Hepatocyte (in vitro differentiated cells): ENCODE measurements around the gene ABLIM1. TPM values are rescaled to one million over a fixed set of nuclear protein-coding genes. Genes with fewer than 3 reads are reported as not detected.

Experiments used
- DNase-seq: peaks from one replicate; pipeline ENCODE4 v3.0.0-alpha.2; 2016; ENCODE audit warnings: low spot score
- H2AFZ ChIP-seq: fragments of 200-600 bp; sonication (generic); 2 replicates; pipeline ENCODE4 v1.6.0; 2016; ENCODE audit warnings: antibody characterized with exemption, mild to moderate bottlenecking
- H3K27ac ChIP-seq: fragments of 200-600 bp; sonication (generic); 2 replicates; pipeline ENCODE4 v1.5.1; 2016; ENCODE audit warnings: mild to moderate bottlenecking
- H3K27me3 ChIP-seq: fragments of 200-600 bp; sonication (generic); 2 replicates; pipeline ENCODE4 v1.6.1; 2016
- H3K36me3 ChIP-seq: fragments of 200-600 bp; sonication (generic); replicated peaks from 2 replicates; pipeline ENCODE4 v1.5.1; 2016; ENCODE audit warnings: low read depth; ENCODE audit not compliant: insufficient read depth
- H3K4me1 ChIP-seq: fragments of 200-600 bp; sonication (generic); 2 replicates; pipeline ENCODE4 v1.5.1; 2016; ENCODE audit warnings: mild to moderate bottlenecking, moderate library complexity; ENCODE audit not compliant: insufficient read depth
- H3K4me2 ChIP-seq: fragments of 200-600 bp; sonication (generic); 2 replicates; pipeline ENCODE4 v1.6.0; 2016
- H3K4me3 ChIP-seq: fragments of 200-600 bp; sonication (generic); 2 replicates; pipeline ENCODE4 v1.5.1; 2016; ENCODE audit warnings: mild to moderate bottlenecking
- H3K79me2 ChIP-seq: fragments of 200-600 bp; sonication (generic); 2 replicates; pipeline ENCODE4 v1.6.0; 2017; ENCODE audit warnings: mild to moderate bottlenecking
- H3K9me2 ChIP-seq: fragments of 200-600 bp; sonication (generic); replicated peaks from 2 replicates; pipeline ENCODE4 v1.6.0; 2017; ENCODE audit warnings: mild to moderate bottlenecking; ENCODE audit not compliant: insufficient read depth
- H3K9me3 ChIP-seq: fragments of 200-600 bp; sonication (generic); 2 replicates; pipeline ENCODE4 v1.5.1; 2016; ENCODE audit warnings: low read depth, mild to moderate bottlenecking
- H4K20me1 ChIP-seq: fragments of 200-600 bp; sonication (generic); 2 replicates; pipeline ENCODE4 v1.6.0; 2016; ENCODE audit warnings: mild to moderate bottlenecking; ENCODE audit not compliant: insufficient read depth, poor library complexity, severe bottlenecking
- CTCF ChIP-seq: fragments of 200-600 bp; sonication (generic); IDR thresholded peaks from 2 replicates; pipeline ENCODE4 v1.5.1; 2016; ENCODE audit warnings: antibody characterized with exemption, mild to moderate bottlenecking; ENCODE audit not compliant: poor library complexity
- EZH2 ChIP-seq: fragments of 200-600 bp; sonication (generic); IDR thresholded peaks from 2 replicates; pipeline ENCODE4 v1.6.1; 2016; ENCODE audit warnings: antibody characterized with exemption, mild to moderate bottlenecking, borderline replicate concordance
- EZH2phosphoT487 ChIP-seq: fragments of 200-600 bp; sonication (generic); IDR thresholded peaks from one replicate; pipeline ENCODE4 v1.6.1; 2018; ENCODE audit warnings: antibody characterized with exemption, mild to moderate bottlenecking, low read depth, moderate library complexity; ENCODE audit not compliant: unreplicated experiment, severe bottlenecking
- WGBS: methylation state at CpG from one replicate; pipeline ENCODE4 v1.1.6; 2016; ENCODE audit warnings: low lambda C conversion rate; ENCODE audit errors: missing lambda C conversion rate; 5-methylcytosine and 5-hydroxymethylcytosine counted together
- polyA plus RNA-seq: library from polyadenylated mRNA; unstranded; fragments of >200 nt; fragmentation: Nextera tagmentation; extraction: Ambion mirVana; gene quantifications from 2 replicates; pipeline ENCODE4 v1.2.1, GENCODE V29; 2016
- total RNA-seq: library from RNA; depleted of rRNA; stranded (reverse); fragments of >200 nt; gene quantifications from 2 replicates; pipeline ENCODE4 v1.2.3, GENCODE V29; 2014

Gene ABLIM1
- total and polyA plus RNA-seq, 2 experiments from 2014 or later, result 20.8 to 31.6 TPM

GRCh38 chr10:114623155-114623554, 34.9 kb downstream of the ABLIM1 start:
- Histone ChIP-seq H3K9me2 (no peaks in the 10 kb centered on the region), H3K4me2 (peak overlapping the region; percentile 21), H3K36me3 (no peaks in the 10 kb centered on the region), H3K4me3 (no peak overlapping the region), H3K27me3 (no peaks in the 10 kb centered on the region), H3K79me2 (peaks cover 23% of the 10 kb centered on the region), H2AFZ (no peak overlapping the region), H3K4me1 (peaks cover 22% of the 10 kb centered on the region), H3K27ac (peak overlapping the region; percentile 53), H4K20me1 (no peaks in the 10 kb centered on the region), H3K9me3 (no peaks in the 10 kb centered on the region)
- WGBS, result 86% methylated on average over 2 of the region's 2 CpGs
- TF ChIP-seq EZH2phosphoT487 (no peak), CTCF (no peak), EZH2 (no peak)
- DNase-seq, result no peak

GRCh38 chr10:114618722-114619121, 39.4 kb downstream of the ABLIM1 start:
- no peak for TF ChIP-seq EZH2phosphoT487
- no peak for TF ChIP-seq CTCF
- TF ChIP-seq EZH2, result no peak
- H2AFZ ChIP-seq, result no peak overlapping the region
- H3K4me3 ChIP-seq, result no peak overlapping the region
- H3K27ac ChIP-seq, result no peak overlapping the region
- peaks cover 15% of the 10 kb centered on the region for H3K4me1 ChIP-seq
- peaks cover 16% of the 10 kb centered on the region for H3K79me2 ChIP-seq
- WGBS, result 91% methylated on average over 3 of the region's 3 CpGs
- H3K9me3 ChIP-seq, result no peaks in the 10 kb centered on the region
- DNase-seq, result no peak
- H3K4me2 ChIP-seq, result no peak overlapping the region
- no peaks in the 10 kb centered on the region for H4K20me1 ChIP-seq
- H3K27me3 ChIP-seq, result no peaks in the 10 kb centered on the region
- H3K9me2 ChIP-seq, result no peaks in the 10 kb centered on the region
- no peaks in the 10 kb centered on the region for H3K36me3 ChIP-seq

- Histone ChIP-seq H3K4me3 (no peak overlapping the region), H3K9me2 (no peaks in the 10 kb centered on the region), H3K27me3 (no peaks in the 10 kb centered on the region), H3K36me3 (no peaks in the 10 kb centered on the region), H4K20me1 (no peaks in the 10 kb centered on the region), H3K4me2 (no peak overlapping the region), H3K79me2 (peaks cover 23% of the 10 kb centered on the region), H3K9me3 (no peaks in the 10 kb centered on the region), H3K4me1 (peaks cover 11% of the 10 kb centered on the region), H3K27ac (no peak overlapping the region), H2AFZ (no peak overlapping the region)
- no peak for TF ChIP-seq CTCF
- no peak for TF ChIP-seq EZH2phosphoT487
- TF ChIP-seq EZH2, result no peak
- over 99% methylated on average over 4 of the region's 4 CpGs for WGBS
- DNase-seq, result no peak
Measured at GRCh38 chr10:114616516-114616915, 41.6 kb downstream of the ABLIM1 start.

- no peak for DNase-seq
- no peak overlapping the region for H3K4me3 ChIP-seq
- 95% methylated on average over 1 of the region's 1 CpG for WGBS
- H3K4me2 ChIP-seq, result no peak overlapping the region
- peaks cover 11% of the 10 kb centered on the region for H3K4me1 ChIP-seq
- TF ChIP-seq CTCF (no peak), EZH2 (no peak), EZH2phosphoT487 (no peak)
- no peaks in the 10 kb centered on the region for H3K9me2 ChIP-seq
- H3K79me2 ChIP-seq, result peaks cover 21% of the 10 kb centered on the region
- H2AFZ ChIP-seq, result no peak overlapping the region
- no peaks in the 10 kb centered on the region for H4K20me1 ChIP-seq
- no peaks in the 10 kb centered on the region for H3K9me3 ChIP-seq
- H3K27ac ChIP-seq, result no peak overlapping the region
- H3K27me3 ChIP-seq, result no peaks in the 10 kb centered on the region
- H3K36me3 ChIP-seq, result no peaks in the 10 kb centered on the region
Measured at GRCh38 chr10:114616103-114616502, 42.0 kb downstream of the ABLIM1 start.
